EL (cell line): Measurements from ENCODE around the gene SNX33.

Experiments used
- DNase-seq: peaks from one replicate; pipeline ENCODE4 v3.0.0-alpha.2; 2016

Gene SNX33

DNA sequence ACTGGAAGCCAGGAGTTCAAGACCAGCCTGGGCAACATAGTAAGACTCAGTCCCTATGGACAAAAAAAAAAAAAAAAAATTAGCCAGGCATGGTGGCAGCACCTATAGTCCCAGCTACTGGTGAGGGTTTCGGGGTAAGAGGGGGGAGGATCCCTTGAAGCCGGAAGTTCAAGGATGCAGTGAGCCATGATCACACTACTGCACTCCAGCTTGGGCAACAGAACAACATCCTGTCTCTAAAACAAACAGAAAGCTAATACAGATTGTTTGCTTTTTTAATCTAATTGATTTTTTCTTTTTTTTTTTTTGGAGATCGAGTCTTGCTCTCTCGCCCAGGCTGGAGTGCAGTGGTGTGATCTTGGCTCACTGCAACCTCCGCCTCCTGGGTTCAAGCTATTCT lies 6.1 kb upstream of the SNX33 start:
- no peak for DNase-seq

DNA sequence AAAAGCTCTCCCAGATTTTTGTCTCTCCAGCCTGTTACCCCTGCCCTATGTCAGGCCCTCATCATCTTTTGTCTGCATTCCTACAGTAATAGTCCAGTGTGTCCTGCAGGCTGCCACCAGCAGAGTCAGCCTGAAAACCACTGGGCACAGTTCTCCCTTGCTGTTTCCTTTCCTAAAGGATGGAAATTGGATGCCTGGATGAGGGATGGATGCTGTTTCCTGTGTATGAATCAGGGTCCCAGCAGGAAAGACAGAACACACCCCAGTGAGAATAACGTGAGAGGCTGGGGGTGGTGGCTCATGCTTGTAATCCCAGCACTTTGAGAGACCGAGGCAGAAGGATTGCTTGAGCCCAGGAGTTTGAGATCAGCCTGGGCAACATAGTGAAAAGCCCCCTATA lies 3.3 kb upstream of the SNX33 start:
- peak; percentile 48 for DNase-seq

DNA sequence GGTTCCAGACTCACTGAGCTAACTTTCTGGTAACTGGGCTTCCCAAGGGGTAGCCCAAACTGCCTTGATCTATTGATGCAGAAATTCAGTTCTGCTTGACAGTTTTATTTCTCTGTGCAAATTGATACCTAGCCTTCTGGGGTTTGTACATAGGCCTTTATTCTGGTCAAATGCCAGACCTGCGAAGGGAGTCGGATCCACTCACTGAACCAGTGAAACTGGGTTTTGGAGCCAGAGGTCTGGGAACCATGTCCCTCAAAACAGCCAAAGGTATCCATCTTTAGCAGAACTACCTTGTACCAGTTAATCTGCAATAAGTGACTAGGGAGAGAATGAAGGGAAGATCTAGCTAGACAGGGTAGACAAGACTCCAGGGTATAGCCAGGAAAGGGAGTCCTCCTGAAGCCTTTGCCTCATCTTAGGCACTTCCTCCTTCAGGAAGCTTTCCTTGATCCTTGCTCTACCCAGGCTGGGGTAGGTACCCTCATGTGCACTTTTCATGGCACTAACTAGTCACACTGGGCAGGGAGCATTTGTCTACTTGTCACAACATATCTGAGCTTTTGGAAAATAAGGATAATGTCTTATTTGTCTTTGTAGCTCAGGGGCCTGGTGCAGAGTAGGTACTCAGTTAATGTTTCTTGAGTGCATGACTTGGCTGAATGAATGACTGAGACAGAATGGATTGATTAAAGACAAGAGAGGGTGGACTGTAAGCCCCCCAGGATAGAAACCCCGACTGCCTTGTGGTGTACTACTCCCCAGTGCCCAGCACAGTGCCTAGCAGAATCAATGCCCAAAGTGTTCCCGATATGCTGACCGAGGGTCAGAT lies 1.4 kb upstream of the SNX33 start:
- no peak for DNase-seq

DNA sequence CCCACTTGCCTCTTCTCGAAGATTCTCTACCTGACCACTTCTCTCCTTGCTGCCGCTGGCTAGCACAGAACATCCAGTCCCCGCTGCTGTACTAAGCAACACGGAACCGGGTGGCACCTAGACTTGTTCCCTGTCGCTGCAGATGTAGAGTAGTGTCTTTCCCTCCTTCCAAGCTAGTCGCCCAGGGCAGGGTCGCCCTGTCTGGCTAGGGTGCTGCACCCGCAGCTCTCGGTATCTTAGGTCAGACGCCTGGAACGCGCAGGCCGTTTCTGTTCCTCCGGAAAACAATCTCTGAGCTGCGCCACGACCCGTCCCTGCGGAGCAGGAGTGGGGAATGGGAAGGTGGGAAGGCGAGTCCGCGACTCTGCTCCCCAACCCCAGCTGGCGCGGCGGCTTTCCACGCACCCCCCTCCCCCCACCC lies 758 bp upstream of the SNX33 start:
- DNase-seq, result no peak

DNA sequence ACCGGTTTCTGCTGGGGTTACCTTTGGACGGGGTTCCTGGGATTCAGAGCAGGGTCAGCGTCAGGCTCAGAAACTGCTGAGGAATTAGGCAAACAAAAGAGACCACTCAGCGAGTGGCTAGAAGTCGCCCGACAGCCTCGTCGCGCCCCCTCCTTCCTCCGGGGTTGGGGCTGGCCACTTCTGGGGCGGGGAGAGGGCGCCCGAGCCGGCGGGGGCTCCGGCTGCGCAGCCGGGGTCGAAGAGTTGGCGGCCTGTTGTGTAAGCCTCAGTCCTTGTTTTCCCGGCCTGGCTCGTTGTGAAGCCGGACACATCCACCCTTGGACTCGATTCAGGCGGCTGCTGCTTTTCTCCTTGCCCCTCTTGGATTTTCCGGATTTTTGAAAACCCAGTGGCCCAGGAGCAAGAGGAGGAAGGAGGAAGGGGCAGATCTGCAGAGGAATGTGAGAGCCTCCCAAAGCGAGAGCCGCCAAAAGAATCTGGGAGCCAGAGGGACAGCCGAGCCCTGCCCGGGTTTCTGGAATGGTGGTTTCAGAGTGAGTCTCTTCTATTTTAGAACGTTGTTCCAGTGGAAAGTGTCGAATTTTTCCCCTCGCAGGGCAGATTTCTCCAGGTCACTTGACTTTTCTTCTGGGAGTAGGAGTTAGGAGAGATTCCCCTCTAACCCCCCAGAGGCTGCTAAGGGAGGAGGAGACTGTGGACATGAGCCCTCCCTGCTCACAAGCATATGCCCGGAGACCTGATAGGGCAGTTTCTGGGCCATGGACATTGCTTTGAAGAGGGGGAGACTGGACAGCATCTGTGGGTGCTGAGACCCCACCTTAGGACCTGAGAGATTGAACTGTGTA lies 666 bp downstream of the SNX33 start:
- DNase-seq, result peak; percentile 56

DNA sequence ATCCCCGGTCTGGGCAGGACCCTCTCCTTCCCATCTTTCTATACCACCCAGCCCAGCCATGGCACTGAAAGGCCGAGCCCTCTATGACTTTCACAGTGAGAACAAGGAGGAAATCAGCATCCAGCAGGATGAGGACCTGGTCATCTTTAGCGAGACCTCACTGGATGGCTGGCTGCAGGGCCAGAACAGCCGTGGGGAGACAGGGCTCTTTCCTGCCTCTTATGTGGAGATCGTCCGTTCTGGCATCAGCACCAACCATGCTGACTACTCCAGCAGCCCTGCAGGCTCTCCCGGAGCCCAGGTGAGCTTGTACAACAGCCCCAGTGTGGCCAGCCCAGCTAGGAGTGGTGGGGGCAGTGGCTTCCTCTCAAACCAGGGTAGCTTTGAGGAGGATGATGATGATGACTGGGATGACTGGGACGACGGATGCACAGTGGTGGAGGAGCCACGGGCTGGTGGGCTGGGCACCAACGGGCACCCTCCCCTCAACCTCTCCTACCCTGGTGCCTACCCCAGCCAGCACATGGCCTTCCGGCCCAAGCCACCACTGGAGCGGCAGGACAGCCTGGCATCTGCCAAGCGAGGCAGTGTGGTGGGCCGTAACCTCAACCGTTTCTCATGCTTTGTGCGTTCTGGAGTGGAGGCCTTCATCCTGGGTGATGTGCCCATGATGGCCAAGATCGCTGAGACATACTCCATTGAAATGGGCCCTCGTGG lies 1.5 kb downstream of the SNX33 start:
- no peak for DNase-seq

DNA sequence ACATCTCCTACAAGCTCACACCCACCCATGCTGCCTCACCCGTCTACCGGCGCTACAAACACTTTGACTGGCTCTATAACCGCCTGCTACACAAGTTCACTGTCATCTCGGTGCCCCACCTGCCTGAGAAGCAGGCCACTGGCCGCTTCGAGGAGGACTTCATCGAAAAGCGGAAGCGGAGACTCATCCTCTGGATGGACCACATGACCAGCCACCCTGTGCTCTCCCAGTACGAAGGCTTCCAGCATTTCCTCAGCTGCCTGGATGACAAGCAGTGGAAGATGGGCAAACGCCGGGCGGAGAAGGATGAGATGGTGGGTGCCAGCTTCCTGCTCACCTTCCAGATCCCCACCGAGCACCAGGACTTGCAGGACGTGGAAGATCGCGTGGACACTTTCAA lies 2.1 kb downstream of the SNX33 start:
- DNase-seq, result no peak

DNA sequence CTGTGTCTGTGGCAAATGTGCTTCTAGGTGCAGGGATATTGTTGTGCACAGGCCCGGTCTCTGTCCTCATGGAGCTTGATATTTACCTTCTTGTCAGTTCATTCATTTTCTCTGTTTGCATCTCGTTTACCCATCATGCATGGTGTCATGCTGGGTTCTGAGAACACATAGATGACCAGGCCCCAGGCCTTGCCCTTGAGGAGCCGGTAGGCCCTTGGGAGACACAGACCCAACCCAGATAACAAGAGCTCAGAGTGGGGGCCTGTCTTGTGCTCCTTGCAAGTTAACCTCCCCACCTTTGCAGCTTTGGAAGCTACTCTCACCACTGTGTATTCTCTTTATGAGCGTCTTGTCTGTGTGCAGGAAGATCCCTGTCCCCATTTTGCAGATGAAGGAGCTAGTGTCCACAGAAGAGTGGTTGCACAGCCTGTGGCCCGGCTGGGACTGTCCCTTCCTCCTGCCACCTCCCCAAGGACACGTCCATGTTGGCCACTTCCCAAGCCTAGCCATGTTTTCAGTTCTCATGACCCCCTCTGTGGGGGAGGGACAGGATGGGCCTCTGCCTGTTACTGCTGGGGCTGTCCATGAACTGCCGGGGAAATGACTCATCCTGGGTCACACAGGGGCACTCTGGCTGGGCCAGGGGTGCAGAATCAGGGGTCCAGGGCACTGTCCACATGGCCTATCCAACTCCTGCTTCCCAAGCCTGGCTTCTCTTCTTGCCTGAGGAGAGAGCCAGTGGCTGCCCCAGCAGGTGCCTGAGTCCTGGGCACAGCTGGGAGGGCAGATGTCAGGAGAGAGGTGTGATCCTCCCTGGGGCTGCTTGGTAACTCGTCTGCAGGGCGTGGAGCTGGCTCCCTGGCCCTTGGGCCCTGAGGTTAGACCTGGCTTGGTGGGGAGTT lies 3.4 kb downstream of the SNX33 start:
- DNase-seq, result peak; percentile 69

DNA sequence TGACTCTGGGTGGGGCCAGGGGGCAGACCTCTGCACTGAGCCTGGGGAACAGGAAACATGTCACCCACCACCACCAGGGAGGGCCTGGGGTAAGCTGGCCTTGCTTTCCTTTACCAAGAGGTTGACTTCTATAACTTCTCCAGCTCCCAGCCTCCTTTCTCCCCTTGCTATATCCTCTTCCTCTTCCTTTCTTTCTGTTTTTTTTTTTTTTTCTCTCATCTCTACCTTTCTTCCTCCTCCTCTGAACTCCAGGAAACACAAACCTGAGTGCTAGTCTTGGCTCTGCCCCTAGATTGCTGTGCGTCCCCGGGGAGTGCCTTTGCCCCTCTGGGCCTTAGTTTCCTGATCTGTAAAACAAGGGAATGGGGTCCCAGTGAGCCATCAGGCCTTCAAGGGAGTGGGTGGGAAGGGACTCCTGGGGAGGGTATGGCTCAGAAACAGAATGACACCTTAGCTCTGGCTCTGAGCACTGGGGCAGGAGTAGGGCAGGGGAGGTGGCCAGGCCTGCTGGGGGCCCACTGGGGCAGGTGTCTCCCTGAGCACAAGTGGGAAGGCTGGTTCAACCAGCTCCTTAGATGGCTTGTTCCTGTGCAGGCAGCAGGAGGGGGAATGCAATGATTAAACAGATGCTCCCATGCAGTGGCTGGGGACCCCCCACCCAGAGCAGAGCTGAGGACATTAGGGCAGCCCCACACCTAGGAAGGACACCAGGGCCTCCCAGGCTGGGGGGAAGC lies 4.3 kb downstream of the SNX33 start:
- no peak for DNase-seq

DNA sequence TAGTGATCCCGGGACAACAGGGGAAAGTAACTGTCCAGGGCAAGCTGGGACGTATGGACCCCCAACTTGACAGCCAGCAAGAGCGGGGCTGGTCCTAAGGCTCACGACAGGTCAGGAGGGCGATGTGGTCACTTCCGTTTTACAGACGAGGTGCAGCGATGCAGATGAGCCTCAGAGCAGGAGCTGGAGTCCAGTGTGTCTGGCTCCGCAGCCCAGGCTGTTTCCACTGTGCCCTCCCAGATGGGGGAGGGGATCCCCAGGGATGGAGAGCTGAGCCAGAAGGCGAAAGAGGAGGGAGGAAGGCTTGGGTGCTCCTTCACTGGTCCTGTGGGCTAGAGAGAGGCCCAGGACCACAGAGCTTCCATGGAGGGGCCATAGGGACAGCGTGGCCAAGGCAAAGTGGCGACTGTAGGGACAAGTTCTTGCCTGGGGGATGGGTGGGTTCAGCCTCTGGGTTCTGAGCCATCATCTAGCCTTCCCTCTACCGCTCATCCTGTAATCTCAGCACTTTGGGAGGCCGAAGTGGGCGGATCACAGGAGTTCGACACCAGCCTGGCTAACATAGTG lies 5.7 kb downstream of the SNX33 start:
- DNase-seq, result no peak

DNA sequence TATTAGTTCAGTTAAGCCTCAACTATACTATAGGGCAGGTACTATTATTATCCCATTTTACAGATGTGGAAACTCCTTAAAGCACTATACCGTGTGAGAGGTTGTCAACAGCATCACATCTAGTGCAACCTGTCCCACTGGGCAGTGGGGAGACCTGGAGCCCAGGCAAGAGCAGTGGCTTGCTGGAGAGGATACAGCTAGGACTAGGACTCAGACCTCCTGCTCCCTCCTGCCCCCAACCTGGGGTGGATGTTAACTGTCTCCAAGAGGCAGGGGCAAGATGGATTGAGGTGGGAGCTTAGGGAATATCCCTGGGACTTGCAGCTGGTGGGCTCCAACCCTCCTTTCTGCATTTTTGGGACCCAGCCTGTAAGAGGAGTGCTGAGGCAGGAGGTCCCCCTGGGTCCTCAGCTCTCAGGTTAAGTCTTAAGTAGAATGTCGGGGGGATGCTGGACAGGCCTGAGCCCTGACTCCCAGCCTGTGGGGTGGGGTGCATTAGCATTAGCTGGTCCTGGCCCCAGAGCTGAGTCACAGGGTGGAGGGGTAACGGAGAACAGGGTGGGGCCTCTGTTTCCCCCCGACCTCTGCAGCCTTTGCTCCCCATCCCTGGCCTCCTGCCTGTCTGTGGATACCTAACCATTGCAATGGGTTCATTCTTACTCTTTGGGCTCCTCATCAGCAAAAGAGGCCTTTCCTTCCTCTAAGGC lies 6.6 kb downstream of the SNX33 start:
- no peak for DNase-seq

DNA sequence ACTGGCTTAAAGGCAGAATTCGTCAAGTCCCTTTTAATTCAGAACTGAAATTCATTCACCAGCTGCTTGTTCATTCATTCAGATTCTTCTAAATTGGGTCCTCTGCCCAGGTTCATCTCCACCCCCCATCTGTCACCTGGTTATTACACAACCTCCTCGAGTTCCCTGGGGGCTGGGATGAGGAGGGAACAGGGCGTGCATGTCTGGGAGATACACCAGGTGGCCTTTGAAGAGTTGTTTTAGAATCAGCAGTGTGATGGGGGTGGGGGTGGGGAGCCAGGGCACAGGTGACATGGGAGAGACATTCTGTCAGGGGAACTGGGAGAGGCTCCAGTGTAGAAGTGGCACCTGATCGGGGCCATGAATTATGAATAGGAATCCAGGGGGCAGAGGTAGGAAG lies 8.2 kb downstream of the SNX33 start:
- no peak for DNase-seq

DNA sequence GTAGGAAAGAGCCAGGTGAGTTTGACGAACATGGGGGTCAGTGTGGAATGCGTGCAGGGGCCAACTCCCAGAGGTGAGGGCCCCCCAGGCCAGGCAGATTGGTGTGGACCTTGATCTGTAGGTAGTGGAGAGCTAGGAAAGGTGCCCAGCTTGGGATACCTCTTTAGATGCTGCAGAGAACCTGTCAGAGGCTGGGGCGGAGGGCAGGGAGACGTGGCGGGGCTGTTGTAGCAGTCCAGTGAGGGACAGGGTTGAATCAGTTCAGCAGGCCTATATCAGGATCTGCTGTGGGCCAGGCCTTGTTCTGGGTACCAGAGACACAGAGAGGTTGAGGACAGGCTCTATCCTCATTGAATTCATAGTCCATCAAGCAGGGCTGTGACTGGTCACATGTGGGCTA lies 8.6 kb downstream of the SNX33 start:
- no peak for DNase-seq

DNA sequence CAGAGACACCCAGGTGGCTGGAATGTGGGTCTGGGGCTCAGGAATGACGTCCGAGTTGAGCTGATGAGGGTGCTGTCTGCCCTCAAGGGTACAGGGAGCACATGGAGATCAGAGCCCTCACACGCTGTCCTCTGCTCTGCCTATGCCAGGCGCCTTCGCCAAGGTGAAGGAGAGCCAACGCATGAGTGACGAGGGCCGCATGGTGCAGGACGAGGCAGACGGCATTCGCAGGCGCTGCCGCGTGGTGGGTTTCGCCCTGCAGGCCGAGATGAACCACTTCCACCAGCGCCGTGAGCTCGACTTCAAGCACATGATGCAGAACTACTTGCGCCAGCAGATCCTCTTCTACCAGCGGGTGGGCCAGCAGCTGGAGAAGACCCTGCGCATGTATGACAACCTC lies 9.1 kb downstream of the SNX33 start:
- DNase-seq, result no peak

DNA sequence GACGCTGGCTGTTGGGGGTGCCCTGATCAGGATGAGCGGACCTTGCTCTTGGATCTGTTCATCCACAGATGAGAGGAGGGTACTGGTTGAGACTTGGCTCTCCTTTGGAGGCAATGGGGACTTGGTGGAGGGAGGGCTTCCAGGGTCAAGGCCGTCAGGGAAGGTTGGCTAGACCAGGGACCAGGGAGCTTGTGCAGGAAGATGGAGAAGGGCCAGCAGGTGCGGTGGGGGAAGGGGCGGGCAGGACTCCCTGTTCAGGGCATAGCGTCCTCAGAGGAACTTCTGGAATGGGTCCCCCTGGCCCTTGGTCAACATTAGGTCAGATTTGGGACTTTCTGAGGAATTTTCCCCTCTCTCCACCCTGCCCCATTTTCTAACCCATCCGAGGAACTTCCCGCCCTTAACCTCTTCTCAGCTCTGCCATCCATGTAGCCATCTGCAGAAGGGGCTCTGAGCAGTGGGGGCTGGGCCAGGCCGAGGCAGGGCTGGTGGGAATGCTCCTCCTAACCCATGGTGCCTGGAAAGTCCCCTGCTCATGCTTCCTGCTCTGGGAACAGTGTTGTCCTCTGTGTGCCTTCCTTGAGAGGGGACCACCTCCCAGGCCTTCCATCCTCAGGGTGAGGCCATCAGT lies 11.5 kb downstream of the SNX33 start:
- DNase-seq, result no peak

DNA sequence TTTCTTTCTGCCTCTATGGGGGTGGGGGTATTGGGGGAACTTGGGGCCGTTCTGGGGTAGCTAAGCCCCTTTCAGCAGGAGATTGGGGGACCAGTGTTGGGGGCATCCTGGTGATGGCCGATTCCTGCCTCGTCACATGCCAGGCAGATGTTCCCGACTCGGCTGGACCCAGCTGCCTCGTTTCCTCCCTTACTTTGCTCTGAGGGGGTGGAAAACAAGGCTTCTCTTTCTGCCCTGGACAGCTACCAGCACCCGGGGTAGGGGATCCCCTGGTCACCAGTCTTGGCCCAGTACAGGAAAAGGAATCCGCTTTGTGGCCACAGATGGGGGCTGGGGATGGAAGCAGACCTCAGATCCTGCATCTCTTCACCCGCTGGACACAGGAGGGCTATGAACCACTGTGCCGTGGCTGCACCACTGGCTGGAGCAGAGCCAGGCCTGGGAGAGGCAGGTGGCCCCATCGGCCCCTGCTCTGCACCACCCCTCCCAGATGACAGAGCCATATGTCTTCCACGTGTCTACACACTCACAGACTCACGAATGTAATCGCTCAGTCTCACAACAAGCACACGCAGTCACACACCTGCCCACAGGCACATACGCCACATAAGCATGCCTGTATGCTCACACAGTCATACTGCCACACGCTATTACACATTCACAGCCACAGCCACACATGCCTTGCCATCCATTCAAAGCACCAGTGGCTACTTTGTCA lies 12.4 kb downstream of the SNX33 start:
- DNase-seq, result peak; percentile 13

DNA sequence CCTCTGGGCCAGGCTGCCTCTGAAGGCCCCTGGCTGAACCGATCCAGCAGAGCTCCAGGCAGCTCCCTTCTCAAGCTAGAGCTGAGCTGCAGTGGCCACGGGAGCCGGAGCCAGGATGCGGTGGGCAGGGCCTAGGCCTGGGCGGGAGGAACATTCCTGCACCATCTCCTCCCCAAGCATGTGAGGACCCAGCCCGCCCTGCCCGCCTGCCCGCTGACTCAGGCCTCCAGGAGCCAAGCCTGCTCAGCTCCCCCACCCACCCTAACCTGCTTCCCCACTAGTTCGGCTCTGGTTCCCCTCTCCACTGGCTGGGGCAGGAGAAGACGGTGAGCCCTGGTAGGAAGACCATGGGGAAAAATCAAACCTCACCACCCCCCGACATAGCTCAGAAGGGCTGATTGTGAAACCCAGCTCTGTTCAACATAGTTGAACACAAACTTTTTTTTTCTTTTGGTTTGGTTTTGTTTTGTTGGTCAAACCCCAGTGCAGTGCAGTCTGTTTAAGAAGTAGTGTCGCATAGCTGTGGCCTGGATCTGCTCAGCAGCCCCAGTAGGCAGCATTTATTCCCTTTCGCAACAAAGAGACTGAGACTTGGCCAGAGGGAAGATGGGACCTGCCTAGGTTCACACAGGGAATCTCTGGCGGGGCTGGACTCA lies 13.5 kb downstream of the SNX33 start:
- peak; percentile 96 for DNase-seq

DNA sequence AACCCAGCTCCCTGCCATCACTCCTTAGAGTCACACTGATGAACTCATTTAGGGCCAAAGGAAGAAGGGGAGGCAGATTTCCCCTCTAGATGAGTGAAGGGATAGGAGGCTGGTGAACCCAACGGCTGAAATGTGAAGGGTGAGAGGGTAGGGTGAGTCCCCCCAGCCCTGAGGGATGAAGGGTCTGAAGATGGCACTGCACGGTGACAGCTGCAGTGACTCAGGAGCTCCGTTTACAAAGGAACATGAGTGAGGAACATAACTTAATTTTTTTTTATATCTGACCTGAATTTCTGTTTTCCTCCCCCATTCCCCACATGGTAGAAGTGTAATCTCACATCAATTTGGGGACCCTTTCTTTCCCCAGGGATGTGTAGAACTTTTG lies 14.0 kb downstream of the SNX33 start:
- DNase-seq, result no peak
